Measurements from ENCODE around the gene PDCD4. TPM values are rescaled to one million over a fixed set of nuclear protein-coding genes. Genes with fewer than 3 reads are reported as not detected.

Gene PDCD4
- total and polyA plus RNA-seq, 10 of the 15 experiments (the other 5 are each of a cell fraction or from before 2014, with no cell fraction given): 101 to 372 (median 171) TPM

DNA sequence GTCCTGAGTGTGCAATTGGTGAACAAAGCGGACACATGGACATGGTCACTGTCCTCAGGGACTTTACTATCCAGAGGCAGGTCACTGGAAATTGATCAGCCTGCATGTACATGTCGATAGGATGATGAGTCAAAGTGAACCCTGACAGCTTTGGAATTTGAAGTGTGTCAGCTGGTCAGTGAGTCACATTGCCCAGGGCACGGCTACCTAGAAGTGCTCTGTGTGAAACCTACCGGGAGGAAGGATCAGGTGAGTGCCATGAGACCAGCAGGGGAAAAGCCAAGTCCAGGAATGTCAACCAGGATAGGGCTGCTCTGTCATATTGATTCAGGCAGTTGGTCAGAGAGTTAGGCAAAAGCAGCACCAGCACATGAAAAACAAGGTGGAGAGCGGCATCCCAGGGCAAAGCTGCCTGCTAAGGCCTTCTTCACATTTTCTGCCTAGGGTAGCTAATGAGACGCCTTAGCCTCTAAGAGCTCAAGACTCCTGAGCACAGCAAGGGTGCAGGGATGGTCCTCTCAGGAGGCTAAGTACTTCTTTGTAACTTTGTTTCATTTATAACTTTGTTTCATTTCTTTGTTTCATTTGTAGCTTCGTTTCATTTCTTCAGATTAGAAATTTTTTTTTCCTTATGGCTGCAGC lies 19.4 kb upstream of the PDCD4 start (continued):
- TF ChIP-seq EED (IDR thresholded peaks at IDR 0.05; ENCODE audit: low read depth): 0 out of 2 replicates have a peak, but pooled peaks have one; percentile 52
- TF ChIP-seq FOS (IDR thresholded peaks at IDR 0.05; ENCODE audit: borderline replicate concordance, extremely low read depth, insufficient read length): no peak
- TF ChIP-seq EP300 (IDR thresholded peaks at IDR 0.05; ENCODE audit: borderline replicate concordance in 1 of 2, control insufficient read depth in 1 of 2, low read depth in 2 of 2, low read length in 2 of 2): no peak
- TF ChIP-seq ZNF622 (IDR thresholded peaks at IDR 0.05): no peak
- TF ChIP-seq CBX3 (IDR thresholded peaks at IDR 0.05; ENCODE audit: borderline replicate concordance, low read depth): no peak
- no peak for TF ChIP-seq STAT3 (IDR thresholded peaks at IDR 0.05; ENCODE audit: low read depth, low read length)
- TF ChIP-seq RAD51 (IDR thresholded peaks at IDR 0.05): peak; percentile 74
- TF ChIP-seq MEF2A (IDR thresholded peaks at IDR 0.05; ENCODE audit: insufficient read depth, low read depth, low read length): no peak
- peak; percentile 93 for TF ChIP-seq ZNF24 (IDR thresholded peaks at IDR 0.05)
- TF ChIP-seq SUZ12 (IDR thresholded peaks at IDR 0.05; ENCODE audit: unreplicated experiment): no peak
- TF ChIP-seq EGR1 (IDR thresholded peaks at IDR 0.05; ENCODE audit: borderline replicate concordance in 1 of 2, low read depth in 2 of 2, low read length in 2 of 2): no peak
- no peak for TF ChIP-seq MYB (IDR thresholded peaks at IDR 0.05; ENCODE audit: borderline replicate concordance, low read depth, low read length)
- TF ChIP-seq, protein P1, sequence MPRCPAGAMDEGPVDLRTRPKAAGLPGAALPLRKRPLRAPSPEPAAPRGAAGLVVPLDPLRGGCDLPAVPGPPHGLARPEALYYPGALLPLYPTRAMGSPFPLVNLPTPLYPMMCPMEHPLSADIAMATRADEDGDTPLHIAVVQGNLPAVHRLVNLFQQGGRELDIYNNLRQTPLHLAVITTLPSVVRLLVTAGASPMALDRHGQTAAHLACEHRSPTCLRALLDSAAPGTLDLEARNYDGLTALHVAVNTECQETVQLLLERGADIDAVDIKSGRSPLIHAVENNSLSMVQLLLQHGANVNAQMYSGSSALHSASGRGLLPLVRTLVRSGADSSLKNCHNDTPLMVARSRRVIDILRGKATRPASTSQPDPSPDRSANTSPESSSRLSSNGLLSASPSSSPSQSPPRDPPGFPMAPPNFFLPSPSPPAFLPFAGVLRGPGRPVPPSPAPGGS (IDR thresholded peaks at IDR 0.05; ENCODE audit: borderline replicate concordance, insufficient read depth, low read depth, low read length, poor library complexity, severe bottlenecking): no peak
- TF ChIP-seq RAD21 (IDR thresholded peaks at IDR 0.05; ENCODE audit: insufficient read depth, low read depth, low read length): no peak
- no peak for TF ChIP-seq SREBF2 (IDR thresholded peaks at IDR 0.05; ENCODE audit: low read length)
- TF ChIP-seq, protein P2, sequence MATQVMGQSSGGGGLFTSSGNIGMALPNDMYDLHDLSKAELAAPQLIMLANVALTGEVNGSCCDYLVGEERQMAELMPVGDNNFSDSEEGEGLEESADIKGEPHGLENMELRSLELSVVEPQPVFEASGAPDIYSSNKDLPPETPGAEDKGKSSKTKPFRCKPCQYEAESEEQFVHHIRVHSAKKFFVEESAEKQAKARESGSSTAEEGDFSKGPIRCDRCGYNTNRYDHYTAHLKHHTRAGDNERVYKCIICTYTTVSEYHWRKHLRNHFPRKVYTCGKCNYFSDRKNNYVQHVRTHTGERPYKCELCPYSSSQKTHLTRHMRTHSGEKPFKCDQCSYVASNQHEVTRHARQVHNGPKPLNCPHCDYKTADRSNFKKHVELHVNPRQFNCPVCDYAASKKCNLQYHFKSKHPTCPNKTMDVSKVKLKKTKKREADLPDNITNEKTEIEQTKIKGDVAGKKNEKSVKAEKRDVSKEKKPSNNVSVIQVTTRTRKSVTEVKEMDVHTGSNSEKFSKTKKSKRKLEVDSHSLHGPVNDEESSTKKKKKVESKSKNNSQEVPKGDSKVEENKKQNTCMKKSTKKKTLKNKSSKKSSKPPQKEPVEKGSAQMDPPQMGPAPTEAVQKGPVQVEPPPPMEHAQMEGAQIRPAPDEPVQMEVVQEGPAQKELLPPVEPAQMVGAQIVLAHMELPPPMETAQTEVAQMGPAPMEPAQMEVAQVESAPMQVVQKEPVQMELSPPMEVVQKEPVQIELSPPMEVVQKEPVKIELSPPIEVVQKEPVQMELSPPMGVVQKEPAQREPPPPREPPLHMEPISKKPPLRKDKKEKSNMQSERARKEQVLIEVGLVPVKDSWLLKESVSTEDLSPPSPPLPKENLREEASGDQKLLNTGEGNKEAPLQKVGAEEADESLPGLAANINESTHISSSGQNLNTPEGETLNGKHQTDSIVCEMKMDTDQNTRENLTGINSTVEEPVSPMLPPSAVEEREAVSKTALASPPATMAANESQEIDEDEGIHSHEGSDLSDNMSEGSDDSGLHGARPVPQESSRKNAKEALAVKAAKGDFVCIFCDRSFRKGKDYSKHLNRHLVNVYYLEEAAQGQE (IDR thresholded peaks at IDR 0.05; ENCODE audit: low read depth, low read length): peak; percentile 58; the same call in 1 of the 2 replicates
- 0 out of 2 replicates have a peak, but pooled peaks have one; percentile 30 for TF ChIP-seq IRF4 (IDR thresholded peaks at IDR 0.05; ENCODE audit: low read depth, low read length)
- no peak for TF ChIP-seq HDAC6 (IDR thresholded peaks at IDR 0.05; ENCODE audit: unreplicated experiment)
- no peak for TF ChIP-seq MYC (IDR thresholded peaks at IDR 0.05; ENCODE audit: insufficient read depth, insufficient read length, insufficient replicate concordance, low read length, severe bottlenecking)
- no peak for TF ChIP-seq HSF1 (IDR thresholded peaks at IDR 0.05; ENCODE audit: low read depth, low read length)
- TF ChIP-seq TBL1XR1 (IDR thresholded peaks at IDR 0.05; ENCODE audit: low read depth, low read length): no peak
- no peak for TF ChIP-seq DPF2 (IDR thresholded peaks at IDR 0.05)
- no peak for TF ChIP-seq MTA2 (IDR thresholded peaks at IDR 0.05; ENCODE audit: low read depth)
- TF ChIP-seq NFYA (IDR thresholded peaks at IDR 0.05; ENCODE audit: borderline replicate concordance, low read depth, low read length): no peak
- TF ChIP-seq POLR2AphosphoS2 (IDR thresholded peaks at IDR 0.05; ENCODE audit: low read depth, low read length): no peak

Measured in GM12878 (cell line).